GM12878 (cell line): ENCODE data around the gene AP3B2. TPM values are rescaled to one million over a fixed set of nuclear protein-coding genes. Genes with fewer than 3 reads are reported as not detected.

Source experiments
- ATAC-seq: fragments of 200-7000 bp; cut with Tn5 transposase; 3 replicates; pipeline ENCODE4 v1.9.1; 2020; ENCODE audit warnings: mild to moderate bottlenecking, moderate library complexity
- BruUV-seq: library from RNA; stranded (reverse); fragments of 400-500 nt; replicated peaks from 2 replicates; lab custom pipeline; 2021; lab: Mats Ljungman, UMichigan
- CTCF ChIA-PET: fragments of 300-600 bp; sonication (Branson Sonifier 250); formaldehyde crosslinking; extraction: SDS; loops from one replicate; lab custom pipeline; 2021; ENCODE audit warnings: inconsistent platforms; lab: Yijun Ruan, JAX
- POLR2A ChIA-PET: fragments of 350-600 bp; formaldehyde crosslinking; extraction: SDS; loops from one replicate; lab custom pipeline; 2021; ENCODE audit warnings: inconsistent platforms; lab: Charles Lee
- RAD21 ChIA-PET: fragments of 300-600 bp; sonication (Branson Sonifier 250); formaldehyde crosslinking; loops from one replicate; lab custom pipeline; 2023; ENCODE audit warnings: antibody characterized with exemption; ENCODE audit not compliant: unreplicated experiment; lab: Charles Lee
- SMC1A ChIA-PET: fragments of 300-600 bp; sonication (Branson Sonifier 250); formaldehyde crosslinking; loops from one replicate; lab custom pipeline; 2023; ENCODE audit not compliant: unreplicated experiment, uncharacterized antibody; lab: Charles Lee
- DNase-seq: peaks from one replicate; pipeline ENCODE4 v3.0.0-alpha.2; 2011; ENCODE audit warnings: low read depth, low spot score
- FAIRE-seq: peaks from 3 replicates; lab custom pipeline; 2011; peaks lifted over from hg19 to GRCh38; lab: Jason Lieb, UNC
- H2AFZ ChIP-seq: 2 replicates; pipeline ENCODE4 v1.6.0; 2011; ENCODE audit warnings: low read depth, low read length, control low read depth; ENCODE audit not compliant: control insufficient read depth
- H3K27ac ChIP-seq: 2 replicates; pipeline ENCODE4 v1.5.1; 2011; ENCODE audit warnings: control low read depth; ENCODE audit not compliant: control insufficient read depth, insufficient read depth
- H3K27me3 ChIP-seq, 2 experiments: replicated peaks in 1 of 2; 2 replicates each; pipeline versions ENCODE4 v1.6.0 to v1.6.1; 2011; ENCODE audit warnings: low read length in 1 of 2; ENCODE audit not compliant: control insufficient read depth in 2 of 2, insufficient read depth in 2 of 2
- H3K36me3 ChIP-seq, 2 experiments: 2 replicates each; pipeline ENCODE4 v1.5.1; 2011; ENCODE audit warnings: low read length in 1 of 2; ENCODE audit not compliant: control insufficient read depth in 2 of 2, insufficient read depth in 2 of 2
- H3K4me1 ChIP-seq: 2 replicates; pipeline ENCODE4 v1.6.1; 2011; ENCODE audit warnings: mild to moderate bottlenecking, low read length, moderate library complexity, mixed read lengths; ENCODE audit not compliant: control insufficient read depth, insufficient read depth
- H3K4me2 ChIP-seq: 2 replicates; pipeline ENCODE4 v1.6.0; 2011; ENCODE audit warnings: control low read depth; ENCODE audit not compliant: control insufficient read depth, insufficient read depth
- H3K4me3 ChIP-seq: fragments of 200-600 bp; sonication (generic); 2 replicates; pipeline ENCODE4 v1.5.1; 2016
- H3K79me2 ChIP-seq: 2 replicates; pipeline ENCODE4 v1.6.0; 2011; ENCODE audit warnings: low read length; ENCODE audit not compliant: control insufficient read depth, insufficient read depth
- H3K9ac ChIP-seq: 2 replicates; pipeline ENCODE4 v1.8.0; 2011; ENCODE audit warnings: low read length, control low read depth, mixed read lengths; ENCODE audit not compliant: control insufficient read depth, insufficient read depth
- H3K9me3 ChIP-seq: replicated peaks from 3 replicates; pipeline ENCODE4 v1.5.1; 2011; ENCODE audit warnings: mild to moderate bottlenecking, low read length; ENCODE audit not compliant: control insufficient read depth, insufficient read depth
- H4K20me1 ChIP-seq: 2 replicates; pipeline ENCODE4 v1.6.0; 2011; ENCODE audit not compliant: control insufficient read depth, insufficient read depth
- CTCF ChIP-seq, 3 experiments: IDR thresholded peaks in 2 of 3; conservative IDR thresholded peaks in 1 of 3; 2 replicates each; pipeline ENCODE4 v1.5.1; 2011; ENCODE audit warnings: low read depth in 3 of 3, low read length in 3 of 3, mild to moderate bottlenecking in 3 of 3, control low read depth in 2 of 3, moderate library complexity in 2 of 3, inconsistent platforms in 1 of 3, mixed read lengths in 1 of 3; ENCODE audit not compliant: control insufficient read depth in 2 of 3, insufficient read depth in 1 of 3; ENCODE audit errors: extremely low read depth in 1 of 3
- NBN ChIP-seq: fragments of 450-650 bp; IDR thresholded peaks from 2 replicates; pipeline ENCODE4 v1.6.1; 2016
- NFIC ChIP-seq: IDR thresholded peaks from 2 replicates; pipeline ENCODE4 v1.6.1; 2012; ENCODE audit warnings: low read depth, mild to moderate bottlenecking, inconsistent platforms, low read length, moderate library complexity
- NRF1 ChIP-seq: conservative IDR thresholded peaks from 2 replicates; pipeline ENCODE4 v1.6.1; 2011; ENCODE audit warnings: mild to moderate bottlenecking, low read depth, low read length, improper control_type of control experiment
- SIX5 ChIP-seq: IDR thresholded peaks from 2 replicates; pipeline ENCODE4 v1.6.1; 2011; ENCODE audit warnings: mild to moderate bottlenecking, low read depth, low read length, moderate library complexity; ENCODE audit not compliant: severe bottlenecking
- SMAD5 ChIP-seq: IDR thresholded peaks from 2 replicates; pipeline ENCODE4 v1.6.1; 2016; ENCODE audit warnings: antibody characterized with exemption, low read depth
- TCF7 ChIP-seq: IDR thresholded peaks from 2 replicates; pipeline ENCODE4 v1.6.1; 2014; ENCODE audit warnings: antibody characterized with exemption, borderline replicate concordance
- ZZZ3 ChIP-seq: IDR thresholded peaks from 2 replicates; pipeline ENCODE4 v1.6.1; 2011; ENCODE audit warnings: low read depth; ENCODE audit not compliant: control insufficient read depth, insufficient read length
- WGBS: methylation state at CpG from one replicate; pipeline ENCODE4 v1.1.6; 2016; ENCODE audit warnings: low lambda C conversion rate; ENCODE audit not compliant: insufficient replicate concordance, insufficient coverage; ENCODE audit errors: missing lambda C conversion rate; 5-methylcytosine and 5-hydroxymethylcytosine counted together
- in situ Hi-C: fragments of 300-500 bp; cut with MboI; formaldehyde crosslinking; loops from 9 replicates; pipeline ENCODE4 v1.14.3; 2018; ENCODE audit warnings: mixed read lengths
- intact Hi-C: fragments of 100-400 bp; cut with micrococcal nuclease; formaldehyde crosslinking; loops from one replicate; pipeline ENCODE4 v1.14.2; 2022; ENCODE audit not compliant: unreplicated experiment
- polyA plus RNA-seq, 11 experiments: library from polyadenylated mRNA; depleted of rRNA in 4 of 11; unstranded in 6 of 11; stranded (reverse) in 5 of 11; fragments of >200 nt; fragmentation: Nextera tagmentation in 4 of 11; fragmentation: Illumina TruSeq in 1 of 11; extraction: Ambion mirVana in 4 of 11; extraction: Trizol in 1 of 11; gene quantifications; 1 replicate in 1 of 11; 2 replicates in 10 of 11; pipeline versions ENCODE4 v1.2.1 to v1.2.3, GENCODE V29; 2011 to 2016; ENCODE audit warnings: inconsistent platforms in 2 of 11, missing spikeins in 2 of 11, low read depth in 1 of 11
- total RNA-seq, 4 experiments: library from RNA; depleted of rRNA in 3 of 4; stranded (reverse); fragments of >200 nt in 3 of 4; fragmentation: Illumina TruSeq in 1 of 4; extraction: Trizol in 1 of 4; gene quantifications; 2 replicates each; pipeline versions ENCODE4 v1.2.1 to v1.2.3, GENCODE V29; 2013 to 2021
- TF ChIP-seq, protein P1 (sequence below): fragments of 450-650 bp; IDR thresholded peaks from 2 replicates; pipeline ENCODE4 v1.6.1; 2017; ENCODE audit warnings: antibody characterized with exemption, mild to moderate bottlenecking, moderate library complexity

The AP3B2 gene
- total and polyA plus RNA-seq, 10 of the 15 experiments (the other 5 are each of a cell fraction or from before 2014, with no cell fraction given): not detected

DNA sequence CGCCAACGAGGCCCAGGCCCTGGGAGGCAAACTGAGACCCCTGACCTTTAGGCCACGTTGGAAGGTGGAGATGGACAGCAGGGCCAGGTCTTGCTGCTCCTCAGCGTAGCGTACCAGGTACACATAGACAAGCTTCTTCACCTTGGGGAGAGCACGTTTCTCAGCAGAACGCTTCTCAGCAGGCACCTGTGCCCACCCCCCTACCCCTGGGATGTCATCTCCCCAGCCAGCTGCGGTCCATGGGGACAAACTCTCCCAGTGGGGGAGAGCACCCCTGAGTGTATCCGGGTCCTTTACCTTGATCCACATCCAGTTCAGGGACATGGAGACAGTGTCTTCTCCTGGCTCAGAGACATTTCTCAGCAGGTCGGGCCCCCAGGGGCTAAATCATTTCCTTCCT, 21.0 kb downstream of the AP3B2 start:
- no peaks in the 10 kb centered on the region; the same call in 2 of the 3 replicates for H3K9me3 ChIP-seq
- in situ Hi-C loops (no loop called here), intact Hi-C loops (no loop called here)
- no peak overlapping the region for H3K4me3 ChIP-seq
- RAD21 ChIA-PET: no interaction called here
- no peak for DNase-seq
- H3K27me3 ChIP-seq: no peaks in the 10 kb centered on the region; a peak in 1 of 4 replicates
- no peak for FAIRE-seq
- H3K79me2 ChIP-seq: no peaks in the 10 kb centered on the region
- H3K4me2 ChIP-seq: no peak overlapping the region
- SMC1A ChIA-PET: no interaction called here
- POLR2A ChIA-PET: no interaction called here
- no peaks in the 10 kb centered on the region for H4K20me1 ChIP-seq
- no peaks in the 10 kb centered on the region for H3K36me3 ChIP-seq
- H3K9ac ChIP-seq: no peak overlapping the region
- H3K27ac ChIP-seq: no peak overlapping the region
- BruUV-seq: no TSS peak
- CTCF ChIA-PET: no interaction called here
- no peak for ATAC-seq
- 38% methylated on average over 10 of the region's 10 CpGs for WGBS
- TF ChIP-seq NFIC (no peak), CTCF (IDR thresholded peaks at IDR 0.05 in 2 of 3, conservative IDR thresholded peaks at IDR 0.05 in 1 of 3; ENCODE audit: control insufficient read depth in 2 of 3, extremely low read depth in 1 of 3, insufficient read depth in 1 of 3, low read depth in 3 of 3, low read length in 3 of 3) (no peak), NBN (no peak), SMAD5 (no peak)
- H2AFZ ChIP-seq: no peak overlapping the region
- H3K4me1 ChIP-seq: no peaks in the 10 kb centered on the region

DNA sequence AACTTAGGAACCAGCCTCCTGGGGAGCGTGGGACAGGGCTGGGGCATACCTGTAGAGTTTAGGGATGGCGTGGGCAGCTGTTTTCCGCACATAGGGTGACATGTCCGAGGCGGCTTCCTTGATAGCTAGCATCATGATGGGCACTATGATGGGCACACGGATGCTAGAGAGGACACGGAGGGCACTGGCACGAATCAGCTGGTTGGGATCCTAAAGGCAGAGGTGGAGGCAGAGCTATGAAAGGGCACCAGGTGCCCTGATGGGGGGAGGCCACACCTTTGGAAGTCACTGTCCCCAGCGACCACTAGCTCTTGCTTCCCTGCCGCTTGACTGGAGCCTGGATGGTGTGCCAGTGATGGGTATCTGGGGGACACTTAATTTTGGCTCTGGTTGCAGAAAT, 28.3 kb downstream of the AP3B2 start:
- WGBS: 72% methylated on average over 10 of the region's 10 CpGs
- Histone ChIP-seq H3K79me2 (no peaks in the 10 kb centered on the region), H3K4me2 (no peak overlapping the region), H3K9ac (no peak overlapping the region), H3K27ac (no peak overlapping the region), H3K27me3 (no peaks in the 10 kb centered on the region; a peak in 1 of 4 replicates), H3K4me1 (no peaks in the 10 kb centered on the region), H4K20me1 (no peaks in the 10 kb centered on the region), H3K4me3 (no peak overlapping the region), H3K9me3 (no peaks in the 10 kb centered on the region; the same call in 2 of the 3 replicates), H3K36me3 (no peaks in the 10 kb centered on the region), H2AFZ (no peak overlapping the region)
- ChIA-PET RAD21 (no interaction called here), POLR2A (no interaction called here), CTCF (interaction anchor here (0.6 to 1.5 kb wide), 2 partner anchors 330 to 761 kb away, joined by 3 read pairs; partner anchors contain the start of gene C15orf40), SMC1A (interaction anchor here (1.4 kb wide), 1 partner anchor 69 kb away, joined by 3 read pairs; no protein-coding TSS in a partner anchor)
- DNase-seq (no peak), ATAC-seq (no peak), FAIRE-seq (no peak)
- BruUV-seq: no TSS peak
- in situ Hi-C loops: no loop called here
- intact Hi-C loops: no loop called here
- TF ChIP-seq, protein P1, sequence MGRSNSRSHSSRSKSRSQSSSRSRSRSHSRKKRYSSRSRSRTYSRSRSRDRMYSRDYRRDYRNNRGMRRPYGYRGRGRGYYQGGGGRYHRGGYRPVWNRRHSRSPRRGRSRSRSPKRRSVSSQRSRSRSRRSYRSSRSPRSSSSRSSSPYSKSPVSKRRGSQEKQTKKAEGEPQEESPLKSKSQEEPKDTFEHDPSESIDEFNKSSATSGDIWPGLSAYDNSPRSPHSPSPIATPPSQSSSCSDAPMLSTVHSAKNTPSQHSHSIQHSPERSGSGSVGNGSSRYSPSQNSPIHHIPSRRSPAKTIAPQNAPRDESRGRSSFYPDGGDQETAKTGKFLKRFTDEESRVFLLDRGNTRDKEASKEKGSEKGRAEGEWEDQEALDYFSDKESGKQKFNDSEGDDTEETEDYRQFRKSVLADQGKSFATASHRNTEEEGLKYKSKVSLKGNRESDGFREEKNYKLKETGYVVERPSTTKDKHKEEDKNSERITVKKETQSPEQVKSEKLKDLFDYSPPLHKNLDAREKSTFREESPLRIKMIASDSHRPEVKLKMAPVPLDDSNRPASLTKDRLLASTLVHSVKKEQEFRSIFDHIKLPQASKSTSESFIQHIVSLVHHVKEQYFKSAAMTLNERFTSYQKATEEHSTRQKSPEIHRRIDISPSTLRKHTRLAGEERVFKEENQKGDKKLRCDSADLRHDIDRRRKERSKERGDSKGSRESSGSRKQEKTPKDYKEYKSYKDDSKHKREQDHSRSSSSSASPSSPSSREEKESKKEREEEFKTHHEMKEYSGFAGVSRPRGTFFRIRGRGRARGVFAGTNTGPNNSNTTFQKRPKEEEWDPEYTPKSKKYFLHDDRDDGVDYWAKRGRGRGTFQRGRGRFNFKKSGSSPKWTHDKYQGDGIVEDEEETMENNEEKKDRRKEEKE: no peak
- no peak for TF ChIP-seq TCF7
- no peak for TF ChIP-seq SMAD5
- TF ChIP-seq ZZZ3: no peak
- no peak for TF ChIP-seq NRF1
- no peak for TF ChIP-seq SIX5
